Muscle of arm (tissue), 12 donors: ENCODE results near the gene KCNH8. TPM values are rescaled to one million over a fixed set of nuclear protein-coding genes. Genes with fewer than 3 reads are reported as not detected.

Source experiments
- DNase-seq: peaks from one replicate; pipeline ENCODE4 v3.0.0-alpha.2; 2013
- polyA plus RNA-seq, 12 donors: library from polyadenylated mRNA; unstranded; fragments of 120-200 nt; gene quantifications; one replicate each; pipeline ENCODE4 v1.2.1, GENCODE V29; 2013; ENCODE audit not compliant: insufficient read length in 12 of 12

The KCNH8 gene
- polyA plus RNA-seq, 12 donors = 0.08 to 1.8 (median 0.20) TPM; not detected in 2

DNA sequence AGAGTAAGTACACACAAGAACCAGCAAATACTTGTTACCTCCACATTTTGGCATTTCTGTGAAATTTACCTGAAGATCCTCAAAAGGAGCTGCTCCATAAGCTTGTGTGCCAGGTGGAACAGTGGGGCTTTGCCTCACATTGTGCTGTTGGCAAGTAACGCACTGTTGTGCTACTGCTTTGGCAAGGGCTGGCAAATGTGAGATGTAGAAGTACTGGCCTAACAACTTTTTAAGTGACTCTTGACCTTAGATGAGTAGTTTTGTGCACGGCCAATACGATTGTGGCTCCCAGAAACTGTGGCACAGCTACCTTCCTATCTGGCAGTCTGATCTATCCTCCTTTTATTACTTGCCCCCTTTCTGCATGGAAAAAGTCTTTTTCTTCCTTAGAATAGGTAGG is 337.0 kb downstream of the KCNH8 start:
- DNase-seq = no peak

DNA sequence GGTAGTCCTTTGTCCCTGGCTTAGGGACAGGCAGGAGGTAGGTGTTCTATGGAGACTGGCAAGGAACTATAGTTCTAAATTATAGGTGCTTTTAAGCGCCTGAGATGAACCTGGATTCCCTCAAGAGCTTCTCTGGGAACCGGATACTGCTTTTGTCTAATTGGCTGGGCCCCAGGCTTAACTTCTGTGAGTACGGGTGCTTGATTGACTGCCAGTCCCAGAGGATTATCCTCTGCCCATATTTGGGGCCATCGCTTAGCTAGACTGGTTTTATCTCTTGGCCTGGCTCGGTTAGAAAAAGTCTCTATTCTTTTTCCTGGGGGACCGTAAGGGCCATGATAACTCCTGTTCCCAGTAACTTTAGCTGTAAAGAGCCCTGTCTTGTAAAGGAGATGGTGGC is 339.1 kb downstream of the KCNH8 start:
- DNase-seq = no peak

DNA sequence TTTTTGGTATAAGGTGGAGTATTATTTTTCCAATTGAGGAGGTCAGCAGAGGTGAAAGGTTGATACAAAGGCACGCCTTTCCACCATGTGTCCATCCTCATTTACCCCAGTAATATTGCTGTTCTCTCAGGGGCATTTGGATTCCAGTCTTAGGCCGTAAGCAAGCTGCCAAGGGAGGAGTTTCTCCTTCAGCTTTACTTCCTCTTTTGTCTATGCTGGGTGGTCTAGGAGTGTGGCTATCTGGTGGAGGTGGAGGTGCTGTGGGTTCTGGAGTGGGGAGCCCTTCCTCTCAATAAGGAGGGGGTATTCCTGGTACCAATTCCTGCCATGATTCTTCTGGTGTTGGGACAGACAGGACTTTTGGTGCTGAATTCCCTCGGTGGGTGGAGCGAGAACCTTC is 340.6 kb downstream of the KCNH8 start:
- DNase-seq = no peak

DNA sequence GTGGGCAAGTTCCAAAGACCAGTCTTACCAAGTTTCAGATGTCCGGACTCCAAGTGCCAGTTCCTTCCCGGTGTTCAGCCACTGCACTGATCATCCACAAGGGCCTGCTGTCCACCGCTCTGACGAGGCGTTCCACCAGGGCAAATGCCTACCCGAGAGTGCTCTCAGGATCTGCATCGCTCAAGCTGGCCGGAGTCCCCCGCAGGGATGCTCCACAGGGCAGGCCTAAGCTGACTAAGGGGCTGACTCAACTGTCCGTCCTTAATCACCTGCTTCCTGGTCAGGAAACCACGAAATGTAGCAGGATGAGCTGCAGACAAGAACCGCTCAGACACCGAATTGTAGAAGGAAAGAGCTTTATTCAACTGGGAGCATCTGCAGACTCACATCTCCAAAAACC is 341.6 kb downstream of the KCNH8 start:
- no peak for DNase-seq

DNA sequence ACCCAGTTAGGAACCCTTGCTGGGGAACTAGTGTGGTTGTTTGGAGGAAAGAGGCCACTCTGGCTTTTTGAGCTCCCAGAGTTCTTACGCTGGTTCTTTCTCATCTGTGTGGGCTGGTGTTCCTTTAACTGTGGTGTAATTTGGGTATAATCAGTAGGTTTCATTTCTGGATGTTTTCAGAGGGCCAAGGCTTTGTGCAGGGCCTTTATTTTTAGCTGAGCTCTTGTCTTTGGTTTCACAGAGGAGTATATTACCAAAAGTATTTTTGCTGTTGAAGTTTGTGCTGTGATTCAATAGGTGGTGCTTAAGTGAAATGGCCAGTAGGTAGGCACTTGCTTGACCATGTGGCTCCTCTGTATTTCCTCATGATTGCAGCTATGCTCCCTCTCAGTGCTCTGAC is 357.9 kb downstream of the KCNH8 start:
- DNase-seq = no peak

DNA sequence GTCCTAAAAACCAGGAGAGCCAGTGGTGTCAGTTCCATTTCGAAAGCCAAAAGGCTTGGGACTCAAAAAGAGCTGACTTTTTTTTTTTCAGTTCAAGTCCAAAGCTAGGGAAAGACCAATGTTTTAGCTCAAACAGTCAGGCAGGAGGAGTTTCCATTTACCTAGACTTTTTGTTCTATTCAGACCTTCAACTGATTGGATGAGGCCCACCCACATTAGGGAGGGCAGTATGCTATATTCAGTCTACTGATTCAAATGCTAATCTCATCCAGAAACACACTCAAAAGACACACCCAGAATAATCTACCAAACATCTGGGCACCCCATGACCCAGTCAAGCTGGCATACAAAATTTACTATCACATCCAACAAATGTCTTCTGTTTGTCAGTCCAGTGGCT is 374.0 kb downstream of the KCNH8 start:
- DNase-seq = no peak

- DNase-seq = no peak
Measured at GRCh38 chr3:19526071-19526470, 377.8 kb downstream of the KCNH8 start.

- DNase-seq = no peak
Measured at GRCh38 chr3:19527746-19528145, 379.4 kb downstream of the KCNH8 start.

DNA sequence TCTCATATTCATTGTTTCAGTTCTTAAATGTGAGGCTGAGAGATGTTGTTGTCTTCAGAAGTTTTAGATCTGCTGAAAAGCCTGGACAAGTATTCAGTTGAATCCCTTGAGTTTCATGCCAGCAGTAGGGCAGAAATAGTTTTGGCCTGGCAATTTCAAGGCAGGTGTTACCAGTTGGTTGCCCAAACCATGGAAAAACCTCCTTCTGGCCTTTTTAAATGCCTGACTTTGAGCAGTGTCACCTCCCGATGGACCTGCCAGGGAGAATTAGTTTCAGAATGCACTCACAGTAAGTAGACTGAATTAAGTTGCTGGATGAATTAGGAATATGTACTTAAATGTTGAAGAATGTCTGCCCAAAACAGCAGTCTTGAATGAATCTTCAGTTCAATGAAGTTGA is 383.1 kb downstream of the KCNH8 start:
- no peak for DNase-seq

- no peak for DNase-seq
Measured at GRCh38 chr3:19539518-19540392, 391.4 kb downstream of the KCNH8 start.

- no peak for DNase-seq
Measured at GRCh38 chr3:19540464-19540863, 392.2 kb downstream of the KCNH8 start.

DNA sequence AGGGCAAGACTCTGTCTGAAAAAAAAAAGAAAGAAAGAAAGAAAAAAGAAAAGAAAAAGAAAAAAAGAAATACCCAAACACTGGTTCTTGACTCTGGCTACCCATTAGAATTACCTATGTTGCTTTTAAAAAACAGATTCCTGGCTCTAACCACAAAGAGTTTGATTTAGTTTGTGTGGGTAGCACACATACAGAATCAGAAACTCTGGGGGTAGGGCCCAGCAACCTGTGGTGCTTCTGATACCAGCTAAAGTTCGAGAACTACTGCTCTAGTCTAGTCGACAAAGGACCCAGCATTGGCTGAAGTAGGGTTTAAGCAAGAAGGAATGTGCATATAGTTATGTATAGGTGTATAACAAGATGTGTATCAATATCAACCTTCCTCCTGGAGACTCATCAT is 393.0 kb downstream of the KCNH8 start:
- no peak for DNase-seq

GRCh38 chr3:19543212-19543841 is 395.0 kb downstream of the KCNH8 start:
- no peak for DNase-seq

DNA sequence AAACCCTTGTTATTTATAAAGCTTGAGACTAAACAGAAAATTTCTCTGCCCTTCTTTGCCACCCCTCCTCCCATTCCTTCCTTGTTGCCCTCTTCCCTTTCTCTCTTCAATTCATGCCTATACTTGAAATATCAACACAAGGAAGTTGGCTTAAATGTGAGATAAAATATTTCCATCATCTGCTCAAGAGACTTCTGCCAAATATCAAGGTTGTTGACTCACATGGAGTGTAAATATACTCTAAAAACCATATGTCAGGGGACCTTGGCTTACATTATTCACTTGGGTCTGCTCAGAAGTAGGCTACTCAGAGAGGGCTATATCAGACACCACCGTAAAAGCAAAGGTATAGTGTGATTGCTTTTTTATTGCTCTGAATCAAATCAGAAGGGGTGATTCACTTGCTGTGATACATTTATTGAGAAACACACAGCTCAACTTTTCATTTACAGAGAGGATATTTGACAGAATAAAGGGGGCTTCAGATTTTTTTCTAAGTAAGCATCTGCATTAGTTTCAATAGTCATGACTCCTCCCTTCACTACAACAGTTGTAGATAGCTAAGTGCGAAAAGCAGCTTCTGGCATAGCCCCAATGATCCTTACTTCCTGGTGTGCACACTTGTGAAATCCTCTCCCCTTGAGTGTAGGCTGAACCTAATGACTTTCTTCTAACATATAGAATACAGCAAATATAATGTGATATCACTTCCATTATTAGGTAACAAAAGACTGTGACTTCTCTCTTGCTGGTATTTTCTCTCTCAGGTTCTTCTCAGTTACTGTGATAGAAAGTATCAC is 399.6 kb downstream of the KCNH8 start:
- no peak for DNase-seq

DNA sequence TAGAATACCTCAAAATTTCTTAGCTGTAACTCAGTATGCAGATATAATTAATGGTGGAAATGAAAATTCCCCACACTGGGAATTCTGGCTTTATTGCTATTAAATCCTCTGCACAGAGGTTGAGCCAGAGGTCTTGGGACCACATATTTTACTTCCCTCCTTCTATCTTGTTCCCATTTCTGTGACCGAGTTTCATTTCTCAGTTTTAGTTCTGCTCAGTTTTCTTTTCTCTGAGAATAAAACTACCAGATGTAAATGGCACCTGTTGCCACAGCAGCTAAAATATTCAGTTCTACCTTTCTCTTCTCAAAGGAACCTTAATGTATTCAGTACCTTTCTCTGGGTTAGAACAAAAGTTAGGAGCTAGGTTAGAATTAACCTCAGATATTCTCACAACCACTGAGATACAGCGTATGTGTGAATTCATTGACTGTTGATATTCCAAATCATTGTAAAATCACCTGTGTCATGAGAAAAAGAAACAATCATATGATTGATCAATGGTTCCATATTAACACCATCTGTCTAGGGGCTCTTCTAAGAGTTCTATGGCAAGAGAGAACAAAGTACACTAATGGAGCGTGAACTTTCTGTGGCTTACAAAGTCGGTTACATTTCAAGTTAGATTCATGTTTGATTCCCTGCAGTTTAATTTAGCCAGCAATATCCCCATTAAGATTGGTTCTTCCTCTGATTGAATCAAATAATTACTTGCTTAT is 411.6 kb downstream of the KCNH8 start:
- no peak for DNase-seq

GRCh38 chr3:19573644-19574043 is 425.3 kb downstream of the KCNH8 start:
- no peak for DNase-seq

DNA sequence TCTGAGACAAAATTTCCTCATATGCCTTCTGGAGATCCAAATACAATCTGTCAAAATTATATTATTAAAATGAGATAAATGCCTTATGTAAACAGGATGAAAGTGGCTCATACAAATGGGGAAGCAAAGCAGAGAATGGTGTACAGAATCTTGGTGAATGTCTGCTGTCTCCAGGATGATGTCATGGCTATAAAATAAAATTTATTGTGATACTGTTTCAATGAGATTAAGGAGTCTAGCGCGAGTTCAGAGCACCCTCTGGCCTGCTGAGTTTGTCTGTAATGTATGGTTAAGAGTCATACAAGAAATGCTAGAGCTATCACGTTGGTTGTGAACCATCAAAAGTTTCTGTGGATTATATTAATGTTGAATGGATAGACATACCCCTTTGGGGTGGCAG is 426.0 kb downstream of the KCNH8 start:
- DNase-seq = no peak

- no peak for DNase-seq
Measured at GRCh38 chr3:19576343-19576742, 428.0 kb downstream of the KCNH8 start.
